Fibroblast of skin of right biceps (primary cell): ENCODE results near the gene PCSK7.
A peak's percentile ranks its signal among the peaks of the same experiment; 100 is the strongest.
"Not testable (repeated sequence)": the region's sequence is repeated elsewhere in the genome, so short reads cannot be mapped to it uniquely, and the experiment has no call there.

ENCODE experiments used
- DNase-seq: peaks from one replicate; pipeline ENCODE4 v3.0.0-alpha.2; 2013

The PCSK7 gene

GRCh38 chr11:117231842-117232091, at the start of gene PCSK7:
TSS of gene PCSK7 (minus strand) at chr11:117232073. CDS start at chr11:117229844, 2,229 bp downstream.
- no peak for DNase-seq

- peak; percentile 100 for DNase-seq
These were observed 49.3 kb upstream of the PCSK7 start for GRCh38 chr11:117281159-117281558.

GRCh38 chr11:117279711-117280376, 48.0 kb upstream of the PCSK7 start:
- no peak for DNase-seq

GRCh38 chr11:117278347-117278746, 46.5 kb upstream of the PCSK7 start:
- peak; percentile 39 for DNase-seq

- DNase-seq: peak; percentile 97
These were observed 41.8 kb upstream of the PCSK7 start for GRCh38 chr11:117273550-117274289.

- not testable (repeated sequence) for DNase-seq
These were observed 40.3 kb upstream of the PCSK7 start for GRCh38 chr11:117272175-117272574.

- no peak for DNase-seq
These were observed 39.3 kb upstream of the PCSK7 start for GRCh38 chr11:117271208-117271607.

DNA sequence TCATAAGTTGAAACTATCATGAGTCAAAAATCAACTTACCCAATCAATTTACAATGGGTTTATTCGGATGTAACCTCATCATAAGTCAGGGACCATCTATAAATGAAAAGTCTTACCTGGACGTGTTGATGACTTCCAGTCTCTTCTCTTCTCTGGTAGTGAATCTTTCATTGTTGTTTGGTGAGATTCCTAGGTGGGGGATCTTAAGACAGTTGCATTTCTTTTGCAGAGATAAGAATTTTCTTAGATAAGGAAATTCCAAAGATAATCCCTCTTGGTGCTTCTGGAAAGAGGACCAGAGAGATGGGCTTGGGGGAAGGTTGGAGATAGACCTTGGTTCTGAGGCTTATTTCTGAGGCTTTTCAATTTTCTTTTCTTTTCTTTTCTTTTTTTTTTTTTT, 38.0 kb upstream of the PCSK7 start:
- no peak for DNase-seq

- DNase-seq: no peak
These were observed 33.9 kb upstream of the PCSK7 start for GRCh38 chr11:117265745-117266144.

GRCh38 chr11:117264624-117265323, 32.9 kb upstream of the PCSK7 start:
- DNase-seq: not testable (repeated sequence)

- peak; percentile 84 for DNase-seq
These were observed 27.5 kb upstream of the PCSK7 start for GRCh38 chr11:117259417-117259816.

- peak; percentile 34 for DNase-seq
These were observed 26.7 kb upstream of the PCSK7 start for GRCh38 chr11:117258576-117258975.

GRCh38 chr11:117256573-117256972, 24.7 kb upstream of the PCSK7 start:
- DNase-seq: peak; percentile 69

DNA sequence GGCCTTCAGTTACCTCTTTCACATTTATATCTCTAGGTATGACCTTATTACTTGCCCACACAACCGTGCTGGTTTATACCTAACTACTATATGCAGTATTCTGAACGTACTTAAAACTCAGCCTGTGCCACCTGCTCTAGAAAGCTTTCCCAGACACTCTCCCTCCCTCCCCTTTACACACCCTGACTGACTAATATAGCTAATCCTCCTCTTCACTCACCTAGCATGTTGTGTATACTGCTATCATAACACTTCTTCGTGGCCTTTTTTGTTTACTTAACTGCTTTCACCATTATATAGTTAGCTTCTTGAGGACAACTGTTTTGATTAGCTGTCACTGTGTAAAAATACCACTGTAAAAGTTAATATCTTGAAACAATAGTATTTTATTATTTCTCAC, 24.1 kb upstream of the PCSK7 start:
- no peak for DNase-seq

- no peak for DNase-seq
These were observed 19.6 kb upstream of the PCSK7 start for GRCh38 chr11:117251506-117251905.

GRCh38 chr11:117249571-117249970, 17.7 kb upstream of the PCSK7 start:
- no peak for DNase-seq

DNA sequence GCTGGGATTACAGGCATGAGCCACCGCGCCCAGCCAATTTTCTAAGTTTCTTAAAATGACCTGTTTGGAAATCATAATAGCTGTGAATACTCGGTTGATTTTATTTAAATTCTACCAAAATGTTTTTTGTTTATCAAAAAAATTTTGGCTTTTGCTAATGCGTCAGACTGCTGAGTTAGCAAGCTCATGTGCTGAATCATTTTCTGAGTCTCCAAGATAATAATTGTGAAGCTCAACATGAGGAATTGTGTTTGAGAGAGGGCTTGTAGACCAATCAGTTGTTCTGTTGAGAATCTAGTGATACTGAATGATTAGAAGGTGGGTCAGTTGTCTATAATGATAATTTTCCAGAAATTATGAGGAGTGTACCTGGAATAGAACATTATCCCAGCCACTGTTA, 16.5 kb upstream of the PCSK7 start:
- no peak for DNase-seq

DNA sequence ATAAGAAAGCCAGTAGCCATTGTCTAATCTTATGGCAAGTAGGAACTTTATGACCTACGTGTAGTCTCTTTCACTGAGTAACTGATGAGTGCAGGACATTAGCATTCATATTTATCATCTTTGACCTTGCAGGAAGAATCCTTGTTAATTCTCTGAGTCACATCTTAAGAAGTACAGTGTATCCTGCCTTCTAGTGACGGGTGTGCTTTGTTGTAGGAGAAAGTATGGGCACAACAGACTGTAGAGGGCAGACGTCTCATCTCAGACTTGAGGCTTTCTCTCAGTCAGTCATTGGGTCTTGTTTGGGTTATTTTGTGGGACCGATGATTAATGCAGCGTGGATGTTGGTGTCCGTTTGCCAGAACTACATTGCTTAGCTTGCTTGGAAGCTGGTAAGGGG, 7.4 kb upstream of the PCSK7 start:
- DNase-seq: peak; percentile 94

DNA sequence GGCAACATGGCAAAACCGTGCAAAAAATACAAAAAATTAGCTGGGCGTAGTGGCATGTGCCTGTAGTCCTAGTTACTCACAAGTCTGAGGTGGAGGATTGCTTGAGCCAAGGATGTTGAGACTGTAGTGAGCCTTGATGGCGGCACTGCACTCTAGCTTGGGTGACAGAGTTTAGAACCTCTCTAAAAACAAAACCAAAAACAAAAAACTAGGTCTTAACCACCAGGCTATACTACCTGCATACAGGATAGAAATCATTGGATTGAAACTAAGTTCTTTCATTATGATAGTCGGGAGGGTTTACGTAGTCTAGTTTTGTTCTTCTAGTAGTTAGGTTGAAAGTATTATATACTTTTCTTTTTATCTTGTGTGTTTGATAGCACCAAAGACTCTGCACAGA, 6.3 kb upstream of the PCSK7 start:
- no peak for DNase-seq

- DNase-seq: no peak
These were observed 1.1 kb upstream of the PCSK7 start for GRCh38 chr11:117232911-117233409.

GRCh38 chr11:117232092-117232878, 412 bp upstream of the PCSK7 start, which contains the start of gene RNF214:
TSS of gene RNF214 (plus strand) at chr11:117232671. CDS start at chr11:117234273, 1,602 bp downstream.
- peak; percentile 80 for DNase-seq

DNA sequence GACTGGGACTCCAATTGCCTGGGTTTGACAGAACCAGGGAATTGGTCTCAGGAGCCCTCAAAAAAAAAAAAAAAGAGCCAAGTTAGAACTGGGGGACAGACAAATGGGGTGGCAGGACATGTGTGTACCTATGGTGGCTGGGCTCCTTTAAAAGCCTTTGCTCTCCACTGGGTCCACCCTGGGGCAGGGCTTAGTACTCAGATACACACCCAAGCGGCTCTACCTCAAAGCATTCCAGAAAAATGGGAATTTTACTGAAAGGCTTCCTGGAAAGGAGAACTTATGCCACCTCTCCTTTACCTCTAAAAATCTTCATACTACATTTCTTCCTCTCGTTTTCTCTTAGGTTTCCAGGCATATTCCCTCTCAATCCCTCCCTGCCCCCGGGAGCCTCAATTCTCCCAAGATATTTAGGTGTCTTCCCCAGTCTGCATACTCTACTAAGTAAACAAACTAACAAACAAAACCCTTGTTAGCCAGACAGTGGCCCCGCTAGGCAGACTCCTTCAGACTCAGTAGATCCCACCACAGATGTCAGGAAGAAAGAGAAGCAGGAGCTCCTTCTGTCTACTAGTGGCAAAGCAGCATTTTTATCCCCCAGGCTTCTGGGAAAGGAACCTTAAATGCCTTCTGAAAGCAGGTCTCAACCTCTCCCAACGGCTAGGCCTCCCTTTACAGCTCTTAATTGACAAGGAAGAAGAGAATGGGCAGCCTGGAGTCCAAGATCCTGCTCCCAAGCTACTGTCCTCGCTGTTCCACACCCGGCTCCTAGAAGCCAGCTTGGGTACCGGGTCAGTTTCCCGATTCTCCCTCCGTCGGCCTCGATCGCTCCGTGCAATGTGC, 653 bp downstream of the PCSK7 start:
- no peak for DNase-seq
